GM12878 (cell line): ENCODE measurements around the gene KASH5. TPM values are rescaled to one million over a fixed set of nuclear protein-coding genes. Genes with fewer than 3 reads are reported as not detected.

Source experiments
- ATAC-seq: fragments of 200-7000 bp; cut with Tn5 transposase; 3 replicates; pipeline ENCODE4 v1.9.1; 2020; ENCODE audit warnings: mild to moderate bottlenecking, moderate library complexity
- BruUV-seq: library from RNA; stranded (reverse); fragments of 400-500 nt; replicated peaks from 2 replicates; lab custom pipeline; 2021; lab: Mats Ljungman, UMichigan
- CTCF ChIA-PET: fragments of 300-600 bp; sonication (Branson Sonifier 250); formaldehyde crosslinking; extraction: SDS; loops from one replicate; lab custom pipeline; 2021; ENCODE audit warnings: inconsistent platforms; lab: Yijun Ruan, JAX
- POLR2A ChIA-PET: fragments of 350-600 bp; formaldehyde crosslinking; extraction: SDS; loops from one replicate; lab custom pipeline; 2021; ENCODE audit warnings: inconsistent platforms; lab: Charles Lee
- RAD21 ChIA-PET: fragments of 300-600 bp; sonication (Branson Sonifier 250); formaldehyde crosslinking; loops from one replicate; lab custom pipeline; 2023; ENCODE audit warnings: antibody characterized with exemption; ENCODE audit not compliant: unreplicated experiment; lab: Charles Lee
- SMC1A ChIA-PET: fragments of 300-600 bp; sonication (Branson Sonifier 250); formaldehyde crosslinking; loops from one replicate; lab custom pipeline; 2023; ENCODE audit not compliant: unreplicated experiment, uncharacterized antibody; lab: Charles Lee
- DNase-seq: peaks from one replicate; pipeline ENCODE4 v3.0.0-alpha.2; 2011; ENCODE audit warnings: low read depth, low spot score
- FAIRE-seq: peaks from 3 replicates; lab custom pipeline; 2011; peaks lifted over from hg19 to GRCh38; lab: Jason Lieb, UNC
- H2AFZ ChIP-seq: 2 replicates; pipeline ENCODE4 v1.6.0; 2011; ENCODE audit warnings: low read depth, low read length, control low read depth; ENCODE audit not compliant: control insufficient read depth
- H3K27ac ChIP-seq: 2 replicates; pipeline ENCODE4 v1.5.1; 2011; ENCODE audit warnings: control low read depth; ENCODE audit not compliant: control insufficient read depth, insufficient read depth
- H3K27me3 ChIP-seq, 2 experiments: replicated peaks in 1 of 2; 2 replicates each; pipeline versions ENCODE4 v1.6.0 to v1.6.1; 2011; ENCODE audit warnings: low read length in 1 of 2; ENCODE audit not compliant: control insufficient read depth in 2 of 2, insufficient read depth in 2 of 2
- H3K36me3 ChIP-seq, 2 experiments: 2 replicates each; pipeline ENCODE4 v1.5.1; 2011; ENCODE audit warnings: low read length in 1 of 2; ENCODE audit not compliant: control insufficient read depth in 2 of 2, insufficient read depth in 2 of 2
- H3K4me1 ChIP-seq: 2 replicates; pipeline ENCODE4 v1.6.1; 2011; ENCODE audit warnings: mild to moderate bottlenecking, low read length, moderate library complexity, mixed read lengths; ENCODE audit not compliant: control insufficient read depth, insufficient read depth
- H3K4me2 ChIP-seq: 2 replicates; pipeline ENCODE4 v1.6.0; 2011; ENCODE audit warnings: control low read depth; ENCODE audit not compliant: control insufficient read depth, insufficient read depth
- H3K4me3 ChIP-seq: fragments of 200-600 bp; sonication (generic); 2 replicates; pipeline ENCODE4 v1.5.1; 2016
- H3K79me2 ChIP-seq: 2 replicates; pipeline ENCODE4 v1.6.0; 2011; ENCODE audit warnings: low read length; ENCODE audit not compliant: control insufficient read depth, insufficient read depth
- H3K9ac ChIP-seq: 2 replicates; pipeline ENCODE4 v1.8.0; 2011; ENCODE audit warnings: low read length, control low read depth, mixed read lengths; ENCODE audit not compliant: control insufficient read depth, insufficient read depth
- H3K9me3 ChIP-seq: replicated peaks from 3 replicates; pipeline ENCODE4 v1.5.1; 2011; ENCODE audit warnings: mild to moderate bottlenecking, low read length; ENCODE audit not compliant: control insufficient read depth, insufficient read depth
- H4K20me1 ChIP-seq: 2 replicates; pipeline ENCODE4 v1.6.0; 2011; ENCODE audit not compliant: control insufficient read depth, insufficient read depth
- BACH1 ChIP-seq: fragments of 450-650 bp; IDR thresholded peaks from 2 replicates; pipeline ENCODE4 v1.6.1; 2017; ENCODE audit warnings: mild to moderate bottlenecking, borderline replicate concordance
- CBX3 ChIP-seq: fragments of 200-600 bp; sonication (generic); IDR thresholded peaks from 2 replicates; pipeline ENCODE4 v1.6.1; 2016; ENCODE audit warnings: low read depth, borderline replicate concordance
- CUX1 ChIP-seq: IDR thresholded peaks from 2 replicates; pipeline ENCODE4 v1.6.1; 2012; ENCODE audit warnings: improper control_type of control experiment, low read depth, low read length; ENCODE audit not compliant: insufficient replicate concordance
- GATAD2B ChIP-seq: fragments of 450-650 bp; conservative IDR thresholded peaks from 2 replicates; pipeline ENCODE4 v1.6.1; 2017; ENCODE audit warnings: low read depth, mild to moderate bottlenecking, moderate library complexity
- HCFC1 ChIP-seq: fragments of 150-350 bp; IDR thresholded peaks from 2 replicates; pipeline ENCODE4 v1.6.1; 2014; ENCODE audit warnings: low read length
- IKZF1 ChIP-seq: fragments of 450-650 bp; conservative IDR thresholded peaks from 2 replicates; pipeline ENCODE4 v1.6.1; 2017; ENCODE audit warnings: antibody characterized with exemption, mild to moderate bottlenecking
- JUNB ChIP-seq: IDR thresholded peaks from 2 replicates; pipeline ENCODE4 v1.6.1; 2016; ENCODE audit warnings: antibody characterized with exemption, mild to moderate bottlenecking
- RFX5 ChIP-seq: IDR thresholded peaks from 2 replicates; pipeline ENCODE4 v1.6.1; 2011; ENCODE audit warnings: low read depth, low read length, improper control_type of control experiment
- STAT1 ChIP-seq: fragments of 450-650 bp; conservative IDR thresholded peaks from 2 replicates; pipeline ENCODE4 v1.6.1; 2014; ENCODE audit warnings: antibody characterized with exemption, mild to moderate bottlenecking
- STAT3 ChIP-seq: IDR thresholded peaks from 2 replicates; pipeline ENCODE4 v1.6.1; 2011; ENCODE audit warnings: low read depth, low read length, improper control_type of control experiment
- TAF1 ChIP-seq: IDR thresholded peaks from 2 replicates; pipeline ENCODE4 v1.6.1; 2011; ENCODE audit warnings: mild to moderate bottlenecking, low read depth, low read length, borderline replicate concordance
- TCF3 ChIP-seq: IDR thresholded peaks from 2 replicates; pipeline ENCODE4 v1.6.1; 2012; ENCODE audit warnings: low read depth, mild to moderate bottlenecking, low read length, borderline replicate concordance; ENCODE audit not compliant: insufficient read depth
- YY1 ChIP-seq: IDR thresholded peaks from 2 replicates; pipeline ENCODE4 v1.6.1; 2011; ENCODE audit warnings: low read depth, mild to moderate bottlenecking, low read length
- ZNF622 ChIP-seq: fragments of 450-650 bp; IDR thresholded peaks from 2 replicates; pipeline ENCODE4 v1.6.1; 2017; ENCODE audit warnings: mild to moderate bottlenecking, inconsistent platforms
- ZZZ3 ChIP-seq: IDR thresholded peaks from 2 replicates; pipeline ENCODE4 v1.6.1; 2011; ENCODE audit warnings: low read depth; ENCODE audit not compliant: control insufficient read depth, insufficient read length
- WGBS: methylation state at CpG from one replicate; pipeline ENCODE4 v1.1.6; 2016; ENCODE audit warnings: low lambda C conversion rate; ENCODE audit not compliant: insufficient replicate concordance, insufficient coverage; ENCODE audit errors: missing lambda C conversion rate; 5-methylcytosine and 5-hydroxymethylcytosine counted together
- in situ Hi-C: fragments of 300-500 bp; cut with MboI; formaldehyde crosslinking; loops from 9 replicates; pipeline ENCODE4 v1.14.3; 2018; ENCODE audit warnings: mixed read lengths
- intact Hi-C: fragments of 100-400 bp; cut with micrococcal nuclease; formaldehyde crosslinking; loops from one replicate; pipeline ENCODE4 v1.14.2; 2022; ENCODE audit not compliant: unreplicated experiment
- polyA plus RNA-seq, 11 experiments: library from polyadenylated mRNA; depleted of rRNA in 4 of 11; unstranded in 6 of 11; stranded (reverse) in 5 of 11; fragments of >200 nt; fragmentation: Nextera tagmentation in 4 of 11; fragmentation: Illumina TruSeq in 1 of 11; extraction: Ambion mirVana in 4 of 11; extraction: Trizol in 1 of 11; gene quantifications; 1 replicate in 1 of 11; 2 replicates in 10 of 11; pipeline versions ENCODE4 v1.2.1 to v1.2.3, GENCODE V29; 2011 to 2016; ENCODE audit warnings: inconsistent platforms in 2 of 11, missing spikeins in 2 of 11, low read depth in 1 of 11
- total RNA-seq, 4 experiments: library from RNA; depleted of rRNA in 3 of 4; stranded (reverse); fragments of >200 nt in 3 of 4; fragmentation: Illumina TruSeq in 1 of 4; extraction: Trizol in 1 of 4; gene quantifications; 2 replicates each; pipeline versions ENCODE4 v1.2.1 to v1.2.3, GENCODE V29; 2013 to 2021

KASH5 gene
- total and polyA plus RNA-seq, 10 of the 15 experiments (the other 5 are each of a cell fraction or from before 2014, with no cell fraction given) = 0.03 to 0.06 (median 0.05) TPM; not detected in 7

GRCh38 chr19:49437231-49437630 is 49.2 kb downstream of the KASH5 start:
- RAD21 ChIA-PET = no interaction called here
- in situ Hi-C loops = loop anchor here (5.0 kb wide), 1 partner anchor 45 kb away; no protein-coding TSS in a partner anchor
- Histone ChIP-seq H3K27me3 (peaks cover 12 to 30% of the 10 kb centered on the region in 2 experiments), H3K4me1 (no peaks in the 10 kb centered on the region), H3K36me3 (no peaks in the 10 kb centered on the region), H3K79me2 (no peaks in the 10 kb centered on the region), H3K4me3 (no peak overlapping the region), H4K20me1 (no peaks in the 10 kb centered on the region), H3K9ac (no peak overlapping the region)
- no TSS peak for BruUV-seq
- POLR2A ChIA-PET = no interaction called here
- intact Hi-C loops = no loop called here
- WGBS = 5% methylated on average over 7 of the region's 8 CpGs
- DNase-seq = no peak
- SMC1A ChIA-PET = interaction anchor here (1.6 kb wide), 1 partner anchor 46 kb away, joined by 5 read pairs; no protein-coding TSS in a partner anchor
- ATAC-seq = no peak
- no peak for TF ChIP-seq ZZZ3
- TF ChIP-seq IKZF1 = no peak
- no peak for TF ChIP-seq YY1
- TF ChIP-seq STAT3 = no peak
- no peak for TF ChIP-seq HCFC1
- no peak for TF ChIP-seq CUX1
- no peak for TF ChIP-seq CBX3
- TF ChIP-seq TAF1 = no peak
- no peak for TF ChIP-seq BACH1
- TF ChIP-seq ZNF622 = no peak
- no peak for TF ChIP-seq RFX5
- TF ChIP-seq STAT1 = no peak
- no peak for TF ChIP-seq JUNB
- TF ChIP-seq TCF3 = no peak
- no peak for TF ChIP-seq GATAD2B
- TF ChIP-seq, all 136 proteins: peak for 0
- no peak for FAIRE-seq
- H3K9me3 ChIP-seq = no peaks in the 10 kb centered on the region
- no peak overlapping the region for H3K4me2 ChIP-seq
- CTCF ChIA-PET = interaction anchor here (2.2 kb wide), 1 partner anchor 45 kb away, joined by 8 read pairs; no protein-coding TSS in a partner anchor
- no peak overlapping the region for H2AFZ ChIP-seq
- H3K27ac ChIP-seq = no peak overlapping the region
